CD8-positive, alpha-beta memory T cell (primary cell): ENCODE results near the gene LSM4. TPM values are rescaled to one million over a fixed set of nuclear protein-coding genes. Genes with fewer than 3 reads are reported as not detected.

Source experiments
- CTCF ChIA-PET: fragments of 350-600 bp; sonication (Branson Sonifier 250); formaldehyde crosslinking; loops from one replicate; lab custom pipeline; 2021; ENCODE audit warnings: antibody characterized with exemption; lab: Charles Lee
- POLR2A ChIA-PET: fragments of 350-600 bp; sonication (Branson Sonifier 250); formaldehyde crosslinking; loops from one replicate; lab custom pipeline; 2021; ENCODE audit warnings: antibody characterized with exemption; lab: Charles Lee
- DNase-seq, 5 donors: peaks; one replicate each; pipeline versions ENCODE4 v3.0.0 to v3.0.0-alpha.2; 2020 to 2022; ENCODE audit warnings: mixed read lengths in 1 of 5
- H3K27ac ChIP-seq: one replicate; pipeline ENCODE4 v1.7.0; 2013; ENCODE audit warnings: low read depth, mild to moderate bottlenecking, low read length, moderate library complexity
- H3K27me3 ChIP-seq: 2 replicates; pipeline ENCODE4 v1.7.0; 2013; ENCODE audit warnings: low read length, mild to moderate bottlenecking; ENCODE audit not compliant: insufficient read depth, poor library complexity, severe bottlenecking
- H3K36me3 ChIP-seq: 2 replicates; pipeline ENCODE4 v1.7.0; 2013; ENCODE audit warnings: mild to moderate bottlenecking, low read length, moderate library complexity; ENCODE audit not compliant: insufficient read depth
- H3K4me1 ChIP-seq: 2 replicates; pipeline ENCODE4 v1.7.0; 2013; ENCODE audit warnings: mild to moderate bottlenecking, low read length, moderate library complexity; ENCODE audit not compliant: insufficient read depth
- H3K4me3 ChIP-seq: 2 replicates; pipeline ENCODE4 v1.7.0; 2013; ENCODE audit warnings: mild to moderate bottlenecking, low read length
- H3K9me3 ChIP-seq: 2 replicates; pipeline ENCODE4 v1.7.0; 2013; ENCODE audit warnings: mild to moderate bottlenecking, low read length
- H3K27ac Mint-ChIP-seq, 8 donors: one replicate each; pipeline ENCODE4 v1.8.0; 2020 to 2021; ENCODE audit warnings: mixed read lengths in 8 of 8, mild to moderate bottlenecking in 6 of 8, inconsistent platforms in 3 of 8, moderate library complexity in 3 of 8
- H3K27me3 Mint-ChIP-seq, 2 donors: one replicate each; pipeline ENCODE4 v1.8.0; 2020 to 2021; ENCODE audit warnings: mixed read lengths in 2 of 2, mild to moderate bottlenecking in 1 of 2, moderate library complexity in 1 of 2
- H3K36me3 Mint-ChIP-seq, 3 donors: one replicate each; pipeline ENCODE4 v1.8.0; 2020 to 2021; ENCODE audit warnings: mixed read lengths in 3 of 3, inconsistent platforms in 1 of 3, mild to moderate bottlenecking in 1 of 3
- H3K4me1 Mint-ChIP-seq, 3 donors: one replicate each; pipeline ENCODE4 v1.8.0; 2020 to 2021; ENCODE audit warnings: mixed read lengths in 3 of 3, inconsistent platforms in 1 of 3, mild to moderate bottlenecking in 1 of 3
- H3K4me3 Mint-ChIP-seq, 7 donors: one replicate each; pipeline ENCODE4 v1.8.0; 2020 to 2021; ENCODE audit warnings: mixed read lengths in 7 of 7, mild to moderate bottlenecking in 6 of 7, moderate library complexity in 4 of 7, inconsistent platforms in 2 of 7
- H3K9me3 Mint-ChIP-seq, 5 donors: one replicate each; pipeline ENCODE4 v1.8.0; 2020 to 2022; ENCODE audit warnings: mixed read lengths in 5 of 5, mild to moderate bottlenecking in 3 of 5, moderate library complexity in 2 of 5, inconsistent platforms in 1 of 5
- polyA plus RNA-seq: library from polyadenylated mRNA; unstranded; fragments of 300-500 nt; fragmentation: Illumina TruSeq; gene quantifications from one replicate; pipeline ENCODE4 v1.2.3, GENCODE V29; 2021
- total RNA-seq, 2 experiments: library from RNA; stranded (reverse); gene quantifications; one replicate each; pipeline ENCODE4 v1.2.3, GENCODE V29; 2021

The LSM4 gene
- total and polyA plus RNA-seq, 3 experiments from 2014 or later = 154 to 373 (median 351) TPM

DNA sequence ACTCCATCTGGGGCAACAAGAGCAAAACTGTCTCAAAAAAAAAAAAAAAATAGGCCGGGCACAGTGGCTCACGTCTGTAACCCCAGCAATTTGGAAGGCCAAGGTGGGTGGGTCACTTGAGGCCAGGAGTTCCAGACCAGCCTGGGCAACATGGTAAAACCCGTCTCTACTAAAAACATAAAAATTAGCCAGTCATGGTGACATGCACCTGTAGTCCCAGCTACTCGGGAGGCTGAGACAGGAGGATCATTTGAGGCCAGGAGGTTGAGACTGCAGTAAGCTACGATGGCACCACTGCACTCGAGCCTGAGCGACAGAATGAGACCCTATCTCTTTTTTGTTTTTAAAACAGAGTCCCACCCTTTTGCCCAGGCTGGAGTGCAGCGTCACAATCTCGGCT, 52.5 kb downstream of the LSM4 start:
- no peak overlapping the region for H3K27ac ChIP-seq
- H3K27me3 ChIP-seq = no peaks in the 10 kb centered on the region
- H3K9me3 ChIP-seq = no peaks in the 10 kb centered on the region
- H3K4me1 ChIP-seq = peaks cover 15% of the 10 kb centered on the region
- H3K27me3 Mint-ChIP-seq = peaks cover 0 to 16% of the 10 kb centered on the region in 2 donors
- H3K36me3 ChIP-seq = peaks cover 5% of the 10 kb centered on the region
- H3K4me3 Mint-ChIP-seq = peak overlapping the region in 1 of 7 donors; percentile 32
- peak overlapping the region in 1 of 8 donors; percentile 99 for H3K27ac Mint-ChIP-seq
- H3K9me3 Mint-ChIP-seq = no peaks in the 10 kb centered on the region
- H3K4me1 Mint-ChIP-seq = peaks cover 15 to 30% (median 21%) of the 10 kb centered on the region in 3 donors
- CTCF ChIA-PET = interaction anchor here (2.7 to 15.5 kb wide), 2 partner anchors 8 to 63 kb away, joined by 23 to 436 read pairs; partner anchors contain the start of gene PGPEP1
- H3K4me3 ChIP-seq = no peak overlapping the region
- DNase-seq = no peak
- H3K36me3 Mint-ChIP-seq = peaks cover 5 to 38% (median 6%) of the 10 kb centered on the region in 3 donors
- POLR2A ChIA-PET = interaction anchor here (1.1 kb wide), 1 partner anchor 48 kb away, joined by 6 read pairs; no protein-coding TSS in a partner anchor

GRCh38 chr19:18269070-18269723, 53.7 kb downstream of the LSM4 start:
- peaks cover 9 to 20% (median 13%) of the 10 kb centered on the region in 3 donors for H3K4me1 Mint-ChIP-seq
- peaks cover 5 to 35% (median 6%) of the 10 kb centered on the region in 3 donors for H3K36me3 Mint-ChIP-seq
- H3K36me3 ChIP-seq = peaks cover 5% of the 10 kb centered on the region
- peak overlapping the region in 1 of 7 donors; percentile 52 for H3K4me3 Mint-ChIP-seq
- no peak overlapping the region for H3K27ac ChIP-seq
- CTCF ChIA-PET = interaction anchor here (0.6 to 15.5 kb wide), 4 partner anchors 10 to 64 kb away, joined by 3 to 436 read pairs (median 13); partner anchors contain the start of gene PGPEP1
- no peak overlapping the region for H3K4me3 ChIP-seq
- H3K4me1 ChIP-seq = peaks cover 4% of the 10 kb centered on the region
- no peaks in the 10 kb centered on the region for H3K27me3 ChIP-seq
- H3K27me3 Mint-ChIP-seq = peaks cover 0 to 9% of the 10 kb centered on the region in 2 donors
- no peaks in the 10 kb centered on the region for H3K9me3 Mint-ChIP-seq
- no peak for DNase-seq
- H3K27ac Mint-ChIP-seq = peak overlapping the region in 2 of 8 donors; percentile 51 to 99
- POLR2A ChIA-PET = interaction anchor here (0.7 kb wide), 1 partner anchor 183 kb away, joined by 6 read pairs; no protein-coding TSS in a partner anchor
- no peaks in the 10 kb centered on the region for H3K9me3 ChIP-seq

DNA sequence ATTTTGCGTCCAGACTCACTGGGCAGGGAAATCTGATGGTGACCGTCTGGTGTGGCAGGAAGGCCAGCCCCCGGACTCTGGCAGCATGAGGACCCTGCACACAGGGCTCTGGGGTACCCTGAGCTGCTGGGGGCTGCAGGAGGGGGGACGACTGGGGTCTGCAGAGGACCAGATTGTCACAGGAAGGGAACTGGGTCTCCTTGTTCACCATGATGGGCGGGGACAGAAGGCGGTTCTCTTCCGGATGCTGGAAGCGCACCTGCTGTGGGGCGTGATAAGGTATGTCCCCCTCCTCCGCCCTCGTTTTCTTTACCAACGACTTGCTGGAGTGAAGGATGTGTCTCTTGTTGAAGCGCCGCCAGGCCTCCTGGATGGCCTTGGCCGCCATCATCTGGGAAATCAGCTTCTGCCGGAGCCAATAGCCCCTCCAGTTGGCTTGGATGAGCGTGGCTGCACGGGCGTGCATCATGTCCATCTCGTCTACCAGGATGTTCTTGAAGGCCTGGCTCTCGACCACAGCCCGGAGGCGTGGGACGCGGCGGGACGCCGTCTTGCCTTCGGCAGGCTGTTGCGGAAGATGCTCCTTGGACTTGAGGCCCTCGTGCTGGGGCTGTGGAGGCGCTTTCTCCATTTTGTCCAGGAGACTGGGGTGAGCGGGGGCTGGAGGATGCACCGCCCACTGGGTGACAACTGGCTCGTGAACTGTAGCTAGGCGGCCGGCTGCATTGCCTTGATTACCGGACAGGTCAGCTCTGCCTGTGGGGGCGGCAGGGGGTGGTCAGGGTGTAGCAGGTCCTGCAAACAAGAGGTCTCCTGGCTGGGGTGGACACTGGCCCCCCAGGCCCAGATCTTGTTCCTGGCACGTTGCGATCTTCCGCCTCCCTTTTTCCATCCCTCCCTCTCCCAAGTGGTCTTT, 55.8 kb downstream of the LSM4 start:
- no peaks in the 10 kb centered on the region for H3K9me3 Mint-ChIP-seq
- Histone ChIP-seq H3K27ac (no peak overlapping the region), H3K36me3 (peaks cover 5% of the 10 kb centered on the region), H3K9me3 (no peaks in the 10 kb centered on the region), H3K27me3 (no peaks in the 10 kb centered on the region), H3K4me3 (no peak overlapping the region), H3K4me1 (no peaks in the 10 kb centered on the region)
- no peak for DNase-seq
- CTCF ChIA-PET = interaction anchor here (1.0 kb wide), 1 partner anchor 11 kb away, joined by 3 read pairs; no protein-coding TSS in a partner anchor
- peaks cover 0 to 3% of the 10 kb centered on the region in 2 donors for H3K27me3 Mint-ChIP-seq
- H3K36me3 Mint-ChIP-seq = peaks cover 5 to 35% (median 6%) of the 10 kb centered on the region in 3 donors
- no peak overlapping the region for H3K4me3 Mint-ChIP-seq
- peaks cover 7 to 12% (median 9%) of the 10 kb centered on the region in 3 donors for H3K4me1 Mint-ChIP-seq
- POLR2A ChIA-PET = no interaction called here
- peak overlapping the region in 4 of 8 donors; percentile 12 to 74 (median 56) for H3K27ac Mint-ChIP-seq

GRCh38 chr19:18265582-18265981, 57.3 kb downstream of the LSM4 start:
- Mint-ChIP-seq H3K27me3 (no peaks in the 10 kb centered on the region), H3K4me1 (peaks cover 5 to 12% (median 9%) of the 10 kb centered on the region in 3 donors), H3K27ac (peak overlapping the region in 1 of 8 donors; percentile 43), H3K36me3 (peaks cover 5 to 35% (median 6%) of the 10 kb centered on the region in 3 donors), H3K9me3 (no peaks in the 10 kb centered on the region), H3K4me3 (peak overlapping the region in 1 of 7 donors; percentile 54)
- no peak overlapping the region for H3K4me3 ChIP-seq
- no peaks in the 10 kb centered on the region for H3K9me3 ChIP-seq
- H3K27ac ChIP-seq = no peak overlapping the region
- H3K27me3 ChIP-seq = no peaks in the 10 kb centered on the region
- ChIA-PET CTCF (interaction anchor here (1.7 to 2.1 kb wide), 2 partner anchors 12 to 13 kb away, joined by 5 to 6 read pairs; no protein-coding TSS in a partner anchor), POLR2A (no interaction called here)
- no peak for DNase-seq
- no peaks in the 10 kb centered on the region for H3K4me1 ChIP-seq
- peaks cover 5% of the 10 kb centered on the region for H3K36me3 ChIP-seq

- Mint-ChIP-seq H3K27me3 (no peaks in the 10 kb centered on the region), H3K4me3 (peak overlapping the region in 1 of 7 donors; percentile 54), H3K36me3 (peaks cover 5 to 35% (median 6%) of the 10 kb centered on the region in 3 donors), H3K4me1 (peaks cover 5 to 12% (median 9%) of the 10 kb centered on the region in 3 donors), H3K27ac (no peak overlapping the region), H3K9me3 (no peaks in the 10 kb centered on the region)
- no peaks in the 10 kb centered on the region for H3K27me3 ChIP-seq
- ChIA-PET CTCF (interaction anchor here (1.7 to 2.1 kb wide), 2 partner anchors 12 to 13 kb away, joined by 5 to 6 read pairs; no protein-coding TSS in a partner anchor), POLR2A (no interaction called here)
- H3K27ac ChIP-seq = no peak overlapping the region
- H3K9me3 ChIP-seq = no peaks in the 10 kb centered on the region
- H3K4me1 ChIP-seq = no peaks in the 10 kb centered on the region
- no peak overlapping the region for H3K4me3 ChIP-seq
- no peak for DNase-seq
- peaks cover 5% of the 10 kb centered on the region for H3K36me3 ChIP-seq
These were observed 57.8 kb downstream of the LSM4 start for GRCh38 chr19:18264971-18265540.

DNA sequence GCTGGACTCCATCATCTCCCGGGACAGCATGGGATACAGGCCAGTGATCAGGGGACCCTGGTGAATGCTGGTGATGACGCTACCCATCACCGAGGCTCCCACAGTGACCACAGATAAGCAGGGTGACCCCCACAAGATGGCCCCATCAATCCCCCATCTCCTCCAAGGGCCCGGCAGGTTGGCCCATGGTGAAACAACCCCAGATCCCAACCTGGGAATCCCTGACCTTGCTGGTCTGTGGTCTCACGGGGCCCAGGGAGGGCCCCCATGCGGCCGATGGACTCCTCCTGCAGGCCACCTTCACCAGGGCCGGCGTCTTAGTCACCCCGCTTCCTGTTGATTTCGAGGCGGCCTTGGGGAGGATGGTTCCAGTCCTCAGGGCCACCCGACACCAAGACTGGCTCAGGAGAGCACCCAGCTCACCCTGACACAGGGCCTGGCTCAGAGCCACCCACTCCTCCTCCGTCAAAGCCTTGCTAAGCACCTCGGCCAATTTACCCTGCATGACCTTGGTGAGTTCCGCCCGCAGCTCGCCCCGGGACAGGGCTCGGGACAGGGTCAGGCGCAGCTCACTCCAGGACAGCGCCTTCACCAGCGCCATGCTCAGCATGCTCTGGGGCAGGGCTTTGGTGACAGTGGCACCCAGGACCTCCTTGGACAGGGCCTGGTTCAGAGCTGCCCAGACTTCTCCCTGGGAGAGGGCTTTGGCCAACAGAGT, 58.6 kb downstream of the LSM4 start:
- CTCF ChIA-PET = interaction anchor here (1.7 to 2.1 kb wide), 2 partner anchors 11 to 13 kb away, joined by 5 to 6 read pairs; no protein-coding TSS in a partner anchor

More for the DNA sequence above, 58.6 kb downstream of the LSM4 start:
- DNase-seq = no peak
- Mint-ChIP-seq H3K27me3 (no peaks in the 10 kb centered on the region), H3K4me1 (peaks cover 5 to 12% (median 9%) of the 10 kb centered on the region in 3 donors), H3K27ac (no peak overlapping the region), H3K4me3 (peak overlapping the region in 1 of 7 donors; percentile 54), H3K36me3 (peaks cover 5 to 33% (median 6%) of the 10 kb centered on the region in 3 donors), H3K9me3 (no peaks in the 10 kb centered on the region)
- Histone ChIP-seq H3K4me3 (no peak overlapping the region), H3K9me3 (no peaks in the 10 kb centered on the region), H3K4me1 (no peaks in the 10 kb centered on the region), H3K36me3 (peaks cover 5% of the 10 kb centered on the region), H3K27me3 (no peaks in the 10 kb centered on the region), H3K27ac (no peak overlapping the region)
- POLR2A ChIA-PET = no interaction called here
